Measurements from ENCODE around the gene SH3PXD2A. TPM values are rescaled to one million over a fixed set of nuclear protein-coding genes. Genes with fewer than 3 reads are reported as not detected.

The SH3PXD2A gene
- total and polyA plus RNA-seq, 9 of the 15 experiments (the other 6 are each of a cell fraction or from before 2014, with no cell fraction given) = 0.41 to 9.3 (median 2.5) TPM

- Histone ChIP-seq H3K27me3 (ENCODE audit: control insufficient read depth in 2 of 2, insufficient read depth in 2 of 2, low read length in 2 of 2) (peaks cover 11 to 51% of the 10 kb centered on the region in 2 experiments; a peak in 4 of 5 replicates), H3K4me1 (replicated peaks in 1 of 2; ENCODE audit: control insufficient read depth in 2 of 2, insufficient read depth in 2 of 2, low read length in 2 of 2) (peaks cover 0 to 4% of the 10 kb centered on the region in 2 experiments; a peak in 1 of 5 replicates), H3K9ac (ENCODE audit: insufficient read depth in 1 of 2, low read depth in 2 of 2, low read length in 2 of 2) (no peak overlapping the region), H3K36me3 (ENCODE audit: control insufficient read depth, insufficient read depth, low read length) (no peaks in the 10 kb centered on the region), H3K4me2 (ENCODE audit: insufficient read depth, low read length) (no peak overlapping the region), H2AFZ (ENCODE audit: low read depth, low read length) (no peak overlapping the region), H3K9me3 (replicated peaks; ENCODE audit: control insufficient read depth, insufficient read depth, low read depth, low read length) (peaks cover 6% of the 10 kb centered on the region; the same call in 1 of the 2 replicates), H3K4me3 (no peak overlapping the region), H3K27ac (ENCODE audit: extremely low read depth, low read depth, low read length) (no peak overlapping the region), H3K79me2 (ENCODE audit: control insufficient read depth, insufficient read depth, low read length) (no peaks in the 10 kb centered on the region), H3K9me1 (ENCODE audit: control insufficient read depth, insufficient read depth, low read length) (no peaks in the 10 kb centered on the region), H4K20me1 (replicated peaks; ENCODE audit: control insufficient read depth, insufficient read depth, low read length) (no peaks in the 10 kb centered on the region)
- no peak for ATAC-seq
- FAIRE-seq = no peak
- in situ Hi-C loops (cut with MboI) = no loop called here
- no peak for TF ChIP-seq RBFOX2 (IDR thresholded peaks at IDR 0.05; ENCODE audit: low read depth, low read length)
- TF ChIP-seq SIN3A (IDR thresholded peaks at IDR 0.05; ENCODE audit: borderline replicate concordance in 2 of 2, control insufficient read depth in 1 of 2, low read depth in 2 of 2, low read length in 2 of 2) = no peak
- TF ChIP-seq ZNF354B (CRISPR knock-in tag; IDR thresholded peaks at IDR 0.05) = no peak
- no peak for TF ChIP-seq CGGBP1 (CRISPR knock-in tag; IDR thresholded peaks at IDR 0.05)
- no peak for TF ChIP-seq MED1 (CRISPR knock-in tag; IDR thresholded peaks at IDR 0.05; ENCODE audit: borderline replicate concordance)
- TF ChIP-seq ZBTB8A (IDR thresholded peaks at IDR 0.05; ENCODE audit: partially characterized antibody) = no peak
- TF ChIP-seq SMAD3 (CRISPR knock-in tag; conservative IDR thresholded peaks at IDR 0.05) = no peak
- TF ChIP-seq NR0B1 (IDR thresholded peaks at IDR 0.05; ENCODE audit: partially characterized antibody) = no peak
- no peak for TF ChIP-seq TSC22D4 (tag; IDR thresholded peaks at IDR 0.05)
- TF ChIP-seq NFRKB (IDR thresholded peaks at IDR 0.05; ENCODE audit: low read depth) = no peak
- TF ChIP-seq KDM1A (IDR thresholded peaks at IDR 0.05) = no peak
- no peak for TF ChIP-seq THAP7 (CRISPR knock-in tag; IDR thresholded peaks at IDR 0.05)
- TF ChIP-seq STAT6 (CRISPR knock-in tag; IDR thresholded peaks at IDR 0.05) = no peak
- no peak for TF ChIP-seq GATAD2B (IDR thresholded peaks at IDR 0.05; ENCODE audit: borderline replicate concordance)
- TF ChIP-seq ZNF134 (CRISPR knock-in tag; conservative IDR thresholded peaks at IDR 0.05) = no peak
- no peak for TF ChIP-seq ZNF766 (CRISPR knock-in tag; conservative IDR thresholded peaks at IDR 0.05)
- TF ChIP-seq BRD9 (IDR thresholded peaks at IDR 0.05; ENCODE audit: low read depth, partially characterized antibody) = no peak
- no peak for TF ChIP-seq ARID1B (IDR thresholded peaks at IDR 0.05)
- no peak for TF ChIP-seq ZBTB17 (CRISPR knock-in tag; IDR thresholded peaks at IDR 0.05)
- no peak for TF ChIP-seq GABPB2 (CRISPR knock-in tag; conservative IDR thresholded peaks at IDR 0.05)
- BruUV-seq (replicated peaks) = no TSS peak
- DNase-seq (ENCODE audit: extremely low read depth in 1 of 4, low spot score in 3 of 4) = no peak
- POLR2A ChIA-PET = no interaction called here
- CTCF ChIA-PET (ENCODE audit: low intra/inter-chr PET ratio) = no interaction called here
- 0% methylated on average over 4 of the region's 6 CpGs for WGBS (ENCODE audit: insufficient coverage, low coverage, missing lambda C conversion rate)
- intact Hi-C loops (cut with micrococcal nuclease) = no loop called here
Observed at GRCh38 chr10:103748020-103748419, 107.4 kb downstream of the SH3PXD2A start.

Data from K562 (cell line).